ENCODE results near the gene COX4I1. TPM values are rescaled to one million over a fixed set of nuclear protein-coding genes. Genes with fewer than 3 reads are reported as not detected.
A peak's percentile ranks its signal among the peaks of the same experiment; 100 is the strongest.

COX4I1 gene
- total and polyA plus RNA-seq, 2 donors from 2014 or later: 439 to 1,996 TPM

- no peak for FAIRE-seq
Measured at GRCh38 chr16:85778873-85779272, 20.6 kb upstream of the COX4I1 start.

DNA sequence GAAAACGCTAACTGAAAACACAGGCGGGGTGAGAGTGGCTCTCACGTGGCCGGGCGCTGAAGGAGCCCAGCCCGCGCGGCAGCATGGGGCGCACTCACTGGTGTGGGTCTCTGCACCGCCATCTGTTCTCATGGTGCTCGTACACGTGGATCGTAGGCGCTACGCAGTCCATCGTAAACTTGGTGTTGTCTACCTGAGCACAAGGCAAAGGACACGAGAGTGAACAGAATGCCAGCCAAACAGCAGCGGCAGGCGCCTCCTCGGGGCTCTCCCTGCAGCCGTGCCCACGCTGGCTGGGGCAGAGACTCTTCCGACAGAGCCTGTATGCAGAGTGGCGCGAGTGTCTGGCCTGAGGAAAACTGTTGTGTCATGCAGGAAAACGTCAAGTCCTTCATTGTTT, 19.2 kb upstream of the COX4I1 start:
- Histone ChIP-seq H3K9ac (ENCODE audit: low read length in 3 of 3) (no peak overlapping the region), H3K4me1 (ENCODE audit: control insufficient read depth in 2 of 3, insufficient read depth in 2 of 3, low read depth in 1 of 3, low read length in 3 of 3) (peaks cover 0 to 3% (median 0%) of the 10 kb centered on the region in 3 donors), H3K27me3 (ENCODE audit: control insufficient read depth, insufficient read depth, low read length) (no peaks in the 10 kb centered on the region), H3K4me3 (ENCODE audit: low read length in 3 of 3) (no peak overlapping the region), H3K27ac (ENCODE audit: low read depth in 2 of 2, low read length in 2 of 2) (no peak overlapping the region), H3K9me3 (ENCODE audit: control insufficient read depth in 2 of 3, insufficient read depth in 1 of 3, low read length in 3 of 3) (no peaks in the 10 kb centered on the region), H3K36me3 (ENCODE audit: control insufficient read depth in 2 of 3, insufficient read depth in 3 of 3, low read length in 3 of 3) (peaks cover 0 to 41% (median 13%) of the 10 kb centered on the region in 3 donors)
- TF ChIP-seq, protein P1, sequence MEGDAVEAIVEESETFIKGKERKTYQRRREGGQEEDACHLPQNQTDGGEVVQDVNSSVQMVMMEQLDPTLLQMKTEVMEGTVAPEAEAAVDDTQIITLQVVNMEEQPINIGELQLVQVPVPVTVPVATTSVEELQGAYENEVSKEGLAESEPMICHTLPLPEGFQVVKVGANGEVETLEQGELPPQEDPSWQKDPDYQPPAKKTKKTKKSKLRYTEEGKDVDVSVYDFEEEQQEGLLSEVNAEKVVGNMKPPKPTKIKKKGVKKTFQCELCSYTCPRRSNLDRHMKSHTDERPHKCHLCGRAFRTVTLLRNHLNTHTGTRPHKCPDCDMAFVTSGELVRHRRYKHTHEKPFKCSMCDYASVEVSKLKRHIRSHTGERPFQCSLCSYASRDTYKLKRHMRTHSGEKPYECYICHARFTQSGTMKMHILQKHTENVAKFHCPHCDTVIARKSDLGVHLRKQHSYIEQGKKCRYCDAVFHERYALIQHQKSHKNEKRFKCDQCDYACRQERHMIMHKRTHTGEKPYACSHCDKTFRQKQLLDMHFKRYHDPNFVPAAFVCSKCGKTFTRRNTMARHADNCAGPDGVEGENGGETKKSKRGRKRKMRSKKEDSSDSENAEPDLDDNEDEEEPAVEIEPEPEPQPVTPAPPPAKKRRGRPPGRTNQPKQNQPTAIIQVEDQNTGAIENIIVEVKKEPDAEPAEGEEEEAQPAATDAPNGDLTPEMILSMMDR (IDR thresholded peaks at IDR 0.05; ENCODE audit: borderline replicate concordance, extremely low read depth, insufficient read depth): no peak
- FAIRE-seq: no peak
- no peak for DNase-seq
- intact Hi-C loops (cut with DNase I): no loop called here

More at GRCh38 chr16:85778873-85779272, 20.6 kb upstream of the COX4I1 start:
- H3K4me1 ChIP-seq (ENCODE audit: control insufficient read depth in 2 of 3, insufficient read depth in 2 of 3, low read depth in 1 of 3, low read length in 3 of 3): peaks cover 0 to 3% (median 0%) of the 10 kb centered on the region in 3 donors
- H3K4me3 ChIP-seq (ENCODE audit: low read length in 3 of 3): no peak overlapping the region
- DNase-seq: peak in 1 of 5 donors; percentile 20
- H3K27me3 ChIP-seq (ENCODE audit: control insufficient read depth, insufficient read depth, low read length): no peaks in the 10 kb centered on the region
- H3K9ac ChIP-seq (ENCODE audit: low read length in 3 of 3): no peak overlapping the region
- no peaks in the 10 kb centered on the region for H3K9me3 ChIP-seq (ENCODE audit: control insufficient read depth in 2 of 3, insufficient read depth in 1 of 3, low read length in 3 of 3)
- H3K27ac ChIP-seq (ENCODE audit: low read depth in 2 of 2, low read length in 2 of 2): no peak overlapping the region
- intact Hi-C loops (cut with DNase I): no loop called here
- TF ChIP-seq, protein P1 (IDR thresholded peaks at IDR 0.05; ENCODE audit: borderline replicate concordance, extremely low read depth, insufficient read depth): no peak
- peaks cover 0 to 37% (median 13%) of the 10 kb centered on the region in 3 donors for H3K36me3 ChIP-seq (ENCODE audit: control insufficient read depth in 2 of 3, insufficient read depth in 3 of 3, low read length in 3 of 3)

DNA sequence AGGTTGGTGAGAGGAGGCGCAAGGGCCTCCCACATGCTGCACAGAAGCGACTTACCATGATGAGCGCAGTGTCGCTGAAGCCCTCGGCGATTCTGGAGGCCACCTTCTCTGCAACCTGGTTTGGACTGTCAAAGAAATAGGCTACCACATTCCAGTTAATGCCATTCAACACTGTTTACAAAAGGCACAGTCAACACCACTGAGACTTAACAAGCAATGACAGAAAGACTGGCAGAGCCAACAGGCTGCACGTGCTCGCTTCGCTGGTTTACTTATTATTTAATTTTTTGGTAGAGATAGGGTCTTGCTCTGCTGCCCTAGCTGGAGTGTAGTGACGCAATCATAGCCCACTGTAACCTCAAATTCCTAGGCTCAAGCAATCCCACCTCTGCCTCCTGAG, 18.3 kb upstream of the COX4I1 start:
- Histone ChIP-seq H3K9ac (ENCODE audit: low read length in 3 of 3) (no peak overlapping the region), H3K36me3 (ENCODE audit: control insufficient read depth in 2 of 3, insufficient read depth in 3 of 3, low read length in 3 of 3) (peaks cover 0 to 45% (median 14%) of the 10 kb centered on the region in 3 donors), H3K9me3 (ENCODE audit: control insufficient read depth in 2 of 3, insufficient read depth in 1 of 3, low read length in 3 of 3) (no peaks in the 10 kb centered on the region), H3K4me1 (ENCODE audit: control insufficient read depth in 2 of 3, insufficient read depth in 2 of 3, low read depth in 1 of 3, low read length in 3 of 3) (peaks cover 0 to 3% (median 0%) of the 10 kb centered on the region in 3 donors), H3K4me3 (ENCODE audit: low read length in 3 of 3) (no peak overlapping the region), H3K27ac (ENCODE audit: low read depth in 2 of 2, low read length in 2 of 2) (no peak overlapping the region), H3K27me3 (ENCODE audit: control insufficient read depth, insufficient read depth, low read length) (no peaks in the 10 kb centered on the region)
- TF ChIP-seq, protein P1 (IDR thresholded peaks at IDR 0.05; ENCODE audit: borderline replicate concordance, extremely low read depth, insufficient read depth): no peak
- DNase-seq: no peak
- no peak for FAIRE-seq
- intact Hi-C loops (cut with DNase I): no loop called here
